Activated CD4-positive, CD25-positive, alpha-beta regulatory T cell (primary cell): ENCODE measurements around the gene BEGAIN.

Experiments
- DNase-seq, 4 experiments: peaks; one replicate each; lab custom pipeline; 2025; lab: John Stamatoyannopoulos, UW

BEGAIN gene

DNA sequence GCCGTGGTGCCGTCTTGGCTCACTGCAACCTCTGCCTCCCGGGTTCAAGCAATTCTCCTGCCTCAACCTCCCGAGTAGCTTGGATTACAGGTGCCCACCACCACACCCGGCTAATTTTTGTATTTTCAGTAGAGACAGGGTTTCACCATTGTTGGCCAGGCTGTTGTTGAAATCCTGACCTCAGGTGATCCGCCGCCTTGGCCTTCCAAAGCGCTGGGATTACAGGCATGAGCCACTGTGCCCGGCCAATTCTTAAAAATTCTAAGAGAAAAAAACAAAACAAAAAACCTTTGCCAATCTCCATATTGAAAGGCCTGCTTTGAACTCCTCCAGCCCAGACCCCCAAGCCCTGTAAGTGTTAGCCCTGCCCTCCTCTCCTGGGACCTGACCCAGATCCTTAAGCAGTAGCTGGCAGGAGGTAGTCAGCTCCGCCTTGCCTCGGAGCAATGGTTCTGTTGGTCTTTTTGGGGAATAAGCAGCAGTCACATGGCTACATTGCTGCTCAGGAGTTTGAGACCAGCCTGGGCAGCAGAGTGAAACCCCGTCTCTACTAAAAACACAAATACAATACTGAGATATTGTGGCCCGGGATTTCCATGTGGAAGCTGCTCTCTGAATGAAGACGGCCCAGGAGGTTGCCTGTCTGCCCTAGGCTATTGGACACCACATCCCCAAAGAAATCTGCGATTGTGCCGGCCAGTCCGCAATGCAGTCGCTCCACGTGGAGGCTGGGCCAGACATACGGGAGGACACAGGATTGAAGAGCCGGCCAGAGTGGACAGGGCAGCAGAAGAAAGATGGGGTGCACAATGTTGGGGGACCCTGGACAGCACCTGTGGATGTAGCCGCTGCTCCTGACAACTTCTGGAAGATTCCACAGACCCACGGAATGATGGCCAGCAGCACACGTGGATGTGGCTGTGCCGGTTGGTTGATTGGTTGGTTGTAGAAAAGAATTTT lies 28.8 kb upstream of the BEGAIN start:
- DNase-seq = no peak

- no peak for DNase-seq
Observed at GRCh38 chr14:100614803-100615202, 27.6 kb upstream of the BEGAIN start.

GRCh38 chr14:100612986-100613385 lies 25.8 kb upstream of the BEGAIN start:
- DNase-seq = no peak

DNA sequence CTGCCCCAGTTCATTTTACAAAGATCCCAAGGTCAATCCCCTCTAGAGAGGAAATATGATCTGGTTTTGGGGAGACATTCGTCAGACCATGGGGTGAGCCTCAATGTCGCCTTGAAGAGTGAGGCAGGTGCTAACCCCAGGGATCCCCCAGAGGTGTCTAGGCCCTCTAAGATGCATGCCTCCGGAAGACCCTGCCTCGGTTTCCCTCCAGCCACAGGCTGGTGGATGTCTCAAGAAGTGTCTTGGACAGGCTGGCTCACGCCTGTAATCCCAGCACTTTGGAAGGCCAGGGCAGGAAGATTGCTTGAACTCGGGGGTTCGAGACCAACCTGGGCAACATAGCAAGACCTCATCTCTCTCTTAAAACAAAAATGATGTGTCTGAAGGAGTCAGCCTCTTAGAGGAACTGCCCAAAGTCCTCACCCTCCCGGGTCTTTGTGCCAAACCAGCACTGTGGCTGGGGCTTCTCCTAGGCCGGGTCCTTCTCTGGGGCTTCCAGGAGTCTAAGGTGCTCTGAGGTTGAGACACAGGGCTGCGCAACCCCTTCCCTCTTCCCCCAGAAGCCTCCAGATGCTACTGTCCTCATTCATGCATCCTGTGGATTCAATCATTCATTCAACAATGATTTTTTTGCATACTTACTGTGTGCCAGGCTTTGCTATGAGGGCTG lies 24.7 kb upstream of the BEGAIN start:
- no peak for DNase-seq

- no peak for DNase-seq
Observed at GRCh38 chr14:100610511-100611217, 23.4 kb upstream of the BEGAIN start.

- no peak for DNase-seq
Observed at GRCh38 chr14:100609941-100610391, 22.7 kb upstream of the BEGAIN start.

DNA sequence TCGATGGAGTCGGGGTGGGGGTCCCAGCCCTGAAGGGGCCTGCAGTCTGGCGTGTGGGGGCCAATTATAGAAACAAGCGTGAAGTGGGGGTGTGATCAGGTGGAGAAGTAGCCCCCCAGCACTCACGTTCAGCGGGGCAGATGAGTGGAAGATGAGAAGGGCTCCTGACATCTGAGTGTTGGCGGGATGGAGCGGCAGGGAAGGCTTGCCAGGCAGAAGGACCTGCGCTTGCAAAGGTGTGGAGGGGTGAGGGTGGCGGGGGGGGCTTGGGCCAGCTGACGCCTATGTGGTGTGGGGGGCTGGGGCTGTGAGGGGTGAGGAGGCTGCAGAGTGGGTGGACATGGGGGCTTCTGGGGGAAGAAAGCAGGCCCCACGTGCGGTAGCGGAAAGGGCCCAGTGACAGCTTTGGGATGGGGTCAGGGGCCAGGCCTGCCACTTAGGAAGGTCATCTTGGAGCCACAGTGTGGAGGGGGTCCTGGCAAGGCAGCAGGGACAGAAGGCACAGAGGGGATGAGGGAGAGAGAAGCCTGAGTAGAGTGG lies 22.2 kb upstream of the BEGAIN start:
- DNase-seq = no peak

DNA sequence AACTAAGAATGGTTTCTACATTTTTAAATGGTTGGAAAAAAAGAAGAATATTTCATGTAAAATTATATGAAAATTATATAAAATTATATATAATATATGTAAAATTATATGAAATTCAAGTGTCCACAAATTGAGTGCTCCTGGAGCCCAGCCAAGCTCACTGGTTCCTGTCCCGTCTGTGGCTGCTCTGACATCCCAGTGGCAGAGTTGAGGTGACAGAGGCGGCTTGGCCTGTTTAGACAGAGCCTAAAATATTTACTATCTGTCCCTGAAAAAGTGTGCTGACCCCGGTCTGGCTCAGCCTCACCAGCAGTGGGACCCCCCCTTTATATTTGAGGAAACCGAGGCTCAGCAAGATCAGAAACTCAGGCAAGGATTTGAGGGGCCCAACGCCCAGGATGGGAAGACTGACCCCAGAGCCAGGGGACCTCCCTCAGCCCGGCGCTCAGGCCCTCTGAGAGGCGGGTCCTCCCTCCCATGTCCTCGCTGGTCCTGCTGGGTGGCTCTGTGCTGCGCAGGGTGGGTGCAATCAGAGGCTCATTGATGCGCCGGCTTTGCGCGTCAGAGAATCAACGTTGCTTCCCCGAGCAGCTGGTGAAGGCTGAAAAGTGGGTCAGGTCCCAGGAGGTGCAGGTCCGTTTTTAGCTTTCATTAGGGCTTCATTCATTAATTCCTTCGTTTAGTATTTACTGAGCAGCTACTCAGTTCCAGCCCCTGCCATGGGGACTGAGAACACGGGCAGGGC lies 21.5 kb upstream of the BEGAIN start:
- DNase-seq = no peak

DNA sequence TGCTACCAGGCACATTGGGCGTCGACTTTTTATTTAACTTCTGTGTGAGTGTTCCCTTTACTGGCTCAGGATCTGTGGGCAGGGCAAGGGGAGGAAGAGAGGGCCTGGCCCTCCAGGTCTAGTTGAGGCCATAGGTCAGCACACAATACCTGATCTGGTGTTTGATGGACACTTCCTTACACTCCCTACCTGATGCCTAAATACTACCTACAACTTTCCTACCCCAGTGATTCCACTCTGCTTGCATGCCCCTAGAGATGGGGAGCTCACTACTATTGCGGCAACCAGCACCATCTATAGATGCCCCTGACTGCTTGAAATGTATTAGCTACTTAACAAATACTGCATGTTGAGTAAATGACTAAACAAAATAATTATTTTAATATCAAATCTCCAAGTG lies 20.8 kb upstream of the BEGAIN start:
- DNase-seq = no peak

- DNase-seq = no peak
Observed at GRCh38 chr14:100607611-100607956, 20.4 kb upstream of the BEGAIN start.

DNA sequence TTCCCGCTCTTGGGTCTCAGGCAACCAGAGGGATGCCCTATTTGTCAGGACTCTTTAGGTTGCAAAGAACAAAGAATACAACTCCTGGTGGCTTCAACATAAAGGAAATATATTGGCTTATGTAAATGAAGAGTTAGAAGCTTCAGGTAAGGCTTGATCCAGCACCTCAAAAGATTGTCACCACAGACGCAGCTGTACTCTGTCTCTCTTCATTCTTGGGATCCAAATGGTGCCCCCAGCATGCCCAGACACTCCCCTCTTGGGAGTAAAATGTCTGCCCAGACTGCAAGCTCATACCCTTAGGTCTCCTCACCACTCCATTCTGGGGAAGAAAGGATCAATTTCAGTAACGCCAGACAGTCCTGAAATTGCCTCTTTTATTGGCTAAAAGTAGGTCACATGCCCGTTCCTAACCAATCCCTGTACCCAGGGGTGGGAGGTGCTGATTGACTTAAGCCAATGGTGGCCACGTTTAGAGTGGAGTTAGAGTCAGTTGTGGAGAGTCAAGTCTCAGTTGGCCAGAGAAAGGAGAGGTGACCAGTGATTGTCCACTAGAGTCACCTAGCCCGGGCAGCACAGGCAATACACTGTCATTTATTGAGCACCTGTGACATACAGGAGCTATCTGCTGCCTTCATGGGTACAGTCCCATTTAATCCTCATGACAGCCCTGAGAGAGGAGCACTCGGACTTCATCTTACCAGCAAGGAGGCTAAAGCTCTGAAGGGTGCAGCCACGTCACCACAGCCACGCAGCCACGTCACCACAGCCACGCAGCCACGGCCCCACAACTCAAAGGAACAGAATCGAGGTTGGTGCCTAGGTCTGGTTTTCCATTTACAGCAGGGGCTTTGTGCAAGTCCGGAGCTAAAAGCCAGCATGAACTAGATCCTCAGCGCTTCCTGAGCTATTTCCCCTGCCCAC lies 19.7 kb upstream of the BEGAIN start:
- DNase-seq = no peak

DNA sequence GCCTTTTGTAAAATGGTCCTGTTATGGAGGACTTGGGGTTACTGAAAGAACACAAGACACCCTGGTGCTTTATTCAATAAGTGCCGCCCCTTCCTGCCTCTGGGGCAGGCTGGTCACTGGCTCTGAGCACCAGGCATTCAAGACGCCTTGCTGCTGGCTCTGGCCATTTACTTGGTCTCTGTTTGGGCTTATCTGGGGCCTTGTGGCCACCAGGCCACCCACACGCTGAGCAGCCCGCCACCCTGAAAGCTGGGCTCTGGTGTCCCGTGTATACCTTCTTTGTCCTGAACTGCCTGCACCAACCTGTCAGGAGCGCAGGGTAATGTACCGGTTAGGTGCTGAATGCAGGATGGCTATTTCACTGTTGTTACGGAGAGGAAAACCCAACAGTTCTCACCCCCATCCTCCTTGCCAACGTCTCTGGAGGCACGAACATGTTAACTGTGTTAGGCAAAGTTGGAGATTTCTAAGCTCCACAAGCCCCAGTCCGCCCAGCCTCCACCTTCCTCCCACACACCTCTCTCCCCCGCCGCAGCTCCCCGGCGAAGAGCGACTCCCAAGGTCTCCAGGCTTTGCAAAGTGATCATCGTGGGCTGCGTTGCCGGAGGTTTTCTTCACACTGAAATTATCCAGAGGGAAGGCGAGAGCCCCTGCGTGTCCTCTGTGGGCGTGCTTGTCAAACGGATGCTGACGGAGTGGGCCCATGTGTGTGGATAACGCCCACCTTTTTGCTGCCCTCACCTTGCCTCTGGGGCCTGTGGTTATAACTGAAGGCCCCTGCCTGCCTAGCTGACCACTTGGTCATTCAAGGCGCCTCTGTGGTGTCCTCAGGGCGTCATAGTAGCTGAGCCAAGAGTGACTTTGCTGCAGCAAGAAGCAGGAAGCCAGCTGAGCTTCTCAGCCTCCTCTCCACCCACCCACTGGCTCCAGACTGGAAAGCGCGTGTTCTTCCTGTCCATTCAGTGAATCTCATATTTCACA lies 18.8 kb upstream of the BEGAIN start:
- DNase-seq = no peak

- DNase-seq = no peak
Observed at GRCh38 chr14:100605230-100605629, 18.0 kb upstream of the BEGAIN start.

- DNase-seq = no peak
Observed at GRCh38 chr14:100604709-100605108, 17.5 kb upstream of the BEGAIN start.

DNA sequence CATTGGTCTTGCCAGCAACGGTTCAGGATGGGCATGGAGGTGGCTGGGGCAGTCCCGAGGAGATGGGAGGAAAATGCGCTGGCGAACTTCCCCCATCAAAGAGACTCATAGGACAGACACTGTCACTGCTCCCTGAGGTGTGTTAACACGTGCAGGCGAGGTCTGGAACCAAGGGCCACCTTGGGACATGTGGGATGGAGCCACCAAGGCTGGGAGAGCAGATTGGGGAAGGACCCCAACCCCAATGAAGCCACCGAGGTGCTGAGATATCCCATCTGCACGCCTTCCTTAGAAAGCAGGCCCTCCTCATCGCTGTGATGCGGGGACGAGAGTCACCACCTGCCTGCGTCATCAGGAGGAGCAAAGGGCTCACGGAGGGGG lies 16.9 kb upstream of the BEGAIN start:
- no peak for DNase-seq

DNA sequence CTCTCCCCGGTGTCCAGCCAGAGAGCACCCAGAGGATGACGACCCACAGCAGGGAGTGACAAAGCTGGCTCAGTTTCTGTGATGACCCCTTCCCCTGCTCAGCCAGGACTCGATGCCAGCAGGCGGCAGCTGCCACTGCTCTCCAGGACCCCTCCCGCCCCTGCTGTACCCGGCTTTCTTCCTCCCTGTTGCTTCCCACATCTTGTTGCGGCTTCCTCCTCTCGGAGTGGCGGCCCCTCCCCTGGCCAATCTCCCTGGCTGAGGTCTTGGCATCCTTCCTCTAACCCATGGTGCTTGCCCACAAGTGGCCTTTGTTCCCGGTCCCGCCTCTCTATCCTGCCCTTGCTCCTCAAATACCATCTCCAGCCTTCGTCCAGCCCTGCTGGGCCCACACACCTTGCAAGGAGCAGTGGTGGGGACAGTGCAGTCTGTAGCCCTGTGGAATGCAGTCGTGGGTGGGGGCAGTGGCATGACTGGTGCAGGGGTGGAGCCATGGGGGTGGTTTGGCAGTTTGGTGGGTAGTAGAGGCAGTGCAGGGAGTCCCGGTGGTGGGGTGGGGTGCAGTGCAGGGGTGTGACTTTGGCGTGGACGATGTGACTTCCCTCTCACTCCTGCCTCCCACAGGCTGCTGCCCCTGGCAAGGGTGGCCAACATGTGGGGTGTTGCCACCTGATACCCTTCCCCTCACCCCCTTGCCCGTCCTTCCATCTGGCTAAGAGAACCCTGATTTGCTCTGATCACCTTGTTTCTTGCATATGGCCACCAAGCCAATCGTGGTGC lies 16.3 kb upstream of the BEGAIN start:
- DNase-seq = no peak

DNA sequence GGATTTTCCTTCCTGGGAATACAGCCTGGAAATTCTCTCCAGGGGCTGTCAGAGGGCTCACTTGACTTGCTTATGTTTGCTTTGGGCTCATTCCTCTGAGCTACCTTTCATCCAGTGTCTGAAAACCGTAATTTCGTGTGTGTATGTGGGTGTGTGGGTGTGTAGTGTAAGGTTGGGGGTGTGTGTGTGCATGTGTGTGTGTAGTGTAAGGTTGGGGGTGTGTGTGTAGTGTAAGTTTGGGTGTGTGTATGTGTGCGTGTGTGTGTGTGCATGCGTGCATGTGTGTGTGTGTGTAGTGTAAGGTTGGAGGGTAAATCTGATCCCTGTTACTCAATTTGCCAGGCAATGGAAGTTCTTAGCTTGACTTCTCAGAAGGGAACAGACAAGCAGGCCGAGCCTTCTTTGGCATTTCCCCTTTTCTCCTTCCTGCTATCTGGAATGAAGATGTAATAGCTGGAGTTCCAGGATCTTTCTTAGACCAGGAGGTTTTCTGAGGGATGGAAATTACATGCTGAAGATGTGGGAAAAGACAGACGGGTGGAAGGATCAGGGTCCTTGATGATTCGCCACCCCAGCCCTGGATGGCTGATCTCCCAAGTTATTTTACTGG lies 15.5 kb upstream of the BEGAIN start:
- DNase-seq = no peak

GRCh38 chr14:100601914-100602313 lies 14.7 kb upstream of the BEGAIN start:
- no peak for DNase-seq
